GM10248 (cell line): Measurements from ENCODE around the gene CDC5L.

Experiments
- CTCF ChIA-PET: fragments of 300-600 bp; sonication (Branson Sonifier 250); formaldehyde crosslinking; extraction: SDS; loops from one replicate; lab custom pipeline; 2021; ENCODE audit warnings: antibody characterized with exemption; lab: Yijun Ruan, JAX
- POLR2A ChIA-PET: fragments of 350-650 bp; sonication (Branson Sonifier 250); formaldehyde crosslinking; extraction: SDS; loops from one replicate; lab custom pipeline; 2020; ENCODE audit warnings: antibody characterized with exemption; lab: Yijun Ruan, JAX
- DNase-seq: peaks from one replicate; pipeline ENCODE4 v3.0.0; 2012; ENCODE audit errors: extremely low spot score
- CTCF ChIP-seq: IDR thresholded peaks from 2 replicates; pipeline ENCODE4 v1.5.1; 2012; ENCODE audit warnings: mild to moderate bottlenecking, low read depth; ENCODE audit errors: extremely low read depth, missing control alignments, control extremely low read depth

CDC5L gene

GRCh38 chr6:44404022-44404714, 16.7 kb downstream of the CDC5L start:
- TF ChIP-seq CTCF = no peak
- no peak for DNase-seq
- ChIA-PET CTCF (interaction anchor here (1.1 kb wide), 1 partner anchor 9 kb away, joined by 4 read pairs; no protein-coding TSS in a partner anchor), POLR2A (no interaction called here)

- no peak for TF ChIP-seq CTCF
- ChIA-PET POLR2A (no interaction called here), CTCF (interaction anchor here (1.1 to 5.6 kb wide), 3 partner anchors 7 to 56 kb away, joined by 4 to 34 read pairs (median 4); no protein-coding TSS in a partner anchor)
Observed at GRCh38 chr6:44404715-44405099, 17.2 kb downstream of the CDC5L start.

GRCh38 chr6:44407951-44408670, 20.6 kb downstream of the CDC5L start:
- CTCF ChIA-PET = interaction anchor here (0.8 to 5.6 kb wide), 4 partner anchors 7 to 68 kb away, joined by 3 to 34 read pairs (median 4); no protein-coding TSS in a partner anchor
- DNase-seq = no peak
- TF ChIP-seq CTCF = no peak
- POLR2A ChIA-PET = no interaction called here

More at GRCh38 chr6:44404715-44405099, 17.2 kb downstream of the CDC5L start:
- no peak for DNase-seq

GRCh38 chr6:44409207-44409794, 21.8 kb downstream of the CDC5L start:
- no peak for TF ChIP-seq CTCF
- ChIA-PET CTCF (interaction anchor here (0.8 to 5.6 kb wide), 5 partner anchors 12 to 66 kb away, joined by 3 to 34 read pairs (median 3); no protein-coding TSS in a partner anchor), POLR2A (no interaction called here)
- DNase-seq = no peak

GRCh38 chr6:44410363-44410762, 22.9 kb downstream of the CDC5L start:
- DNase-seq = no peak
- TF ChIP-seq CTCF = no peak
- ChIA-PET POLR2A (no interaction called here), CTCF (interaction anchor here (0.8 to 5.6 kb wide), 3 partner anchors 12 to 15 kb away, joined by 3 to 34 read pairs (median 4); no protein-coding TSS in a partner anchor)

GRCh38 chr6:44411141-44411540, 23.6 kb downstream of the CDC5L start:
- no peak for TF ChIP-seq CTCF
- DNase-seq = no peak
- ChIA-PET CTCF (interaction anchor here (0.8 kb wide), 1 partner anchor 16 kb away, joined by 3 read pairs; no protein-coding TSS in a partner anchor), POLR2A (no interaction called here)
